GM12872 (cell line): Measurements from ENCODE around the gene SLC16A11.

ENCODE experiments used
- TF ChIP-seq, protein P1 (sequence below): IDR thresholded peaks from 3 replicates; pipeline ENCODE4 v1.5.1; 2011; ENCODE audit warnings: low read depth, mild to moderate bottlenecking, low read length, moderate library complexity; ENCODE audit not compliant: insufficient read depth

The SLC16A11 gene

GRCh38 chr17:7078711-7079110 lies 34.8 kb upstream of the SLC16A11 start:
- TF ChIP-seq, protein P1, sequence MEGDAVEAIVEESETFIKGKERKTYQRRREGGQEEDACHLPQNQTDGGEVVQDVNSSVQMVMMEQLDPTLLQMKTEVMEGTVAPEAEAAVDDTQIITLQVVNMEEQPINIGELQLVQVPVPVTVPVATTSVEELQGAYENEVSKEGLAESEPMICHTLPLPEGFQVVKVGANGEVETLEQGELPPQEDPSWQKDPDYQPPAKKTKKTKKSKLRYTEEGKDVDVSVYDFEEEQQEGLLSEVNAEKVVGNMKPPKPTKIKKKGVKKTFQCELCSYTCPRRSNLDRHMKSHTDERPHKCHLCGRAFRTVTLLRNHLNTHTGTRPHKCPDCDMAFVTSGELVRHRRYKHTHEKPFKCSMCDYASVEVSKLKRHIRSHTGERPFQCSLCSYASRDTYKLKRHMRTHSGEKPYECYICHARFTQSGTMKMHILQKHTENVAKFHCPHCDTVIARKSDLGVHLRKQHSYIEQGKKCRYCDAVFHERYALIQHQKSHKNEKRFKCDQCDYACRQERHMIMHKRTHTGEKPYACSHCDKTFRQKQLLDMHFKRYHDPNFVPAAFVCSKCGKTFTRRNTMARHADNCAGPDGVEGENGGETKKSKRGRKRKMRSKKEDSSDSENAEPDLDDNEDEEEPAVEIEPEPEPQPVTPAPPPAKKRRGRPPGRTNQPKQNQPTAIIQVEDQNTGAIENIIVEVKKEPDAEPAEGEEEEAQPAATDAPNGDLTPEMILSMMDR: no peak

DNA sequence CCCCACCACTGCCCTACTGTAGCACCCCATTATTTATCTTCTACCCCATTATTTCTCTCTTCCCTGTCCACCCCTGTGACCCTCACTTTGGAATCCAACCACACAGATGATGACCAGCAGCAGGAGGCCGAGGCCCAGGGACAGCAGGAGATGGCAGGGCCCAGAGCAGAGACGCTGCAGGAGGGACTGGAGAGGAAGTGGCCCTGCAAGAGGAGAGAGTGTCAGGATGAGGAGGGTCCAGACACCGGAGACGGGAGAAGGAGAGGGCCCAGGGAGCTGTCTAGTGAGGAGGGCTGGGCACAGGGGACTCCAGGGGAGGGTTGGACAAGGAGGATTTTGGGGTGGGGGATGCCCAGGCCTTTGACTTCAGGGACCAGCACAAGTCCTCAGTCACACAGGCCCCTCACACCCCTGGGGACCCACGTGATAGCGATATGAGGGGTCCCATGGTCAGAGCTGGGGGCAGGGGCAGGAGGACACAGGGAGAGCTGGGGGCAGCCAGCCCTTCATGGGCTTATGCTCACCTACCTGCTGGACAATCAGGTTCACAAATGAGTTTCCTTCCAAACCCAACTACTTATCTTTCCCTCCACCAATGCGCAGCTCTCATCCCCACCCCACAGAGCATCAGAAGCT lies 34.1 kb upstream of the SLC16A11 start:
- TF ChIP-seq, protein P1: no peak

DNA sequence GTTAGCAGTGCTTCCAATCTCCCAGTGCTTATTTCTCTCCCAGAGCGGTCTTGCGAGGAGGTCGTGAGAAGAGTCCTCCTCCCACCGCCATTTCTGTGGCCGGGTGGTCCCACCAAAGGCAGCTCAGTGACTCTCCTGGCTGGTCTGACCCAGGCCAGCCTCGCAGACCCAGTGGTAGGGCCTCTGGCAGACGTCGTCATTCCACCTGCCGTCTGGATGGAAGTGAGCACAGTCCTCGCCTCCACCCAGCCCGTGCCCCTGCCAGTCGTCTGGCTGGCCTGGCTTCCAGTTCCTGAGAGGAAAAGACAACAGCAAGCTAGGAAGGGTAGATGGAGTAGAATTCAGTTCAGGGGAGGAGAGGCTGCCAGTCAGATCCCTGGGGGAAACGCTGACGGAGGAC lies 31.0 kb upstream of the SLC16A11 start:
- TF ChIP-seq, protein P1: no peak

GRCh38 chr17:7072406-7072805 lies 28.5 kb upstream of the SLC16A11 start:
- TF ChIP-seq, protein P1: no peak

DNA sequence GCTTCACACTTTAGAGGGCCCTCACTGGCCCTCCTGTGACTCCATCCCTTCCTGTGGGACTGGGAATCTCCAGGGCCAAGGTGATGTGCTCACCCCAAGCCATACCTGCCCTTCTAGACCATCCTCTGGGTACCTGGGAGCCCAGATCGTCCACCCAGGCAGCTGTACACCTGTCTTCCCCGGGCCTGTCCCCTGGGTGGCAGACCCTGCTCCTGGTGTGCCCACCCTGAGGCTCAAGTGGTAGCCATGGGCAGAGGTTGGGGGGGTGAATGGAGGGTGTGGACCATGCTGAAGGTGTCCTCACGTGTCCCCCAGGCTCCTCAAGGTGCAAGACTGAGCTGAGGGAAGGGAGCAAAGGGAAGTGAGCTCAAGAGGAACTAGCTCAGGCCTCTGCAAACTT lies 26.8 kb upstream of the SLC16A11 start:
- TF ChIP-seq, protein P1: no peak

DNA sequence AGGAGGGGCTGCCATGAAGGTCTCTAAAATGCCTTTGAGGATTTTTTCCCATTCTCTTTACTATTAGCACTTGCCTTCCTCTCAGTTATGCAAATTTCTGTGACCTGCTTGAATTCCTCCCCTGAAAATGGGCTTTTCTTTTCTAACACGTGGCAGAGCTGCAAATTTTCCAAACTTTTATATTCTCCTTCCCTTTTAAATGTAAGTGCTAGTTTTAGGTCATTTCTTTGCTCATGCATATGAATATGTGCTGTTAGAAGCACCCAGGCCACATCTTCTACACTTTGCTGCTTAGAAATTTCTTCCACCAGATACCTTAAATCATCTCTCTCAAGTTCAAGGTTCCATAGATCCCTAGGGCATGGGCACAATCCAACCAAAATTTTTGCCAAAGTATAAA lies 24.4 kb upstream of the SLC16A11 start:
- TF ChIP-seq, protein P1: no peak

- TF ChIP-seq, protein P1: no peak
Observed at GRCh38 chr17:7067198-7067597, 23.3 kb upstream of the SLC16A11 start.

- TF ChIP-seq, protein P1: no peak
Observed at GRCh38 chr17:7064261-7064660, 20.4 kb upstream of the SLC16A11 start.
